T-helper 17 cell (primary cell): ENCODE data around the gene GJA4. TPM values are rescaled to one million over a fixed set of nuclear protein-coding genes. Genes with fewer than 3 reads are reported as not detected.

Source experiments
- ATAC-seq: fragments of 150-1000 bp; cut with Tn5 transposase; 2 replicates; pipeline ENCODE4 v1.10.0; 2021; ENCODE audit warnings: mild to moderate bottlenecking, moderate library complexity
- DNase-seq, 3 donors: peaks; one replicate each; pipeline versions ENCODE4 v3.0.0 to v3.0.0-alpha.2; 2020 to 2021
- H3K9me3 ChIP-seq: one replicate; pipeline ENCODE4 v1.7.0; 2013; ENCODE audit warnings: low read length, mild to moderate bottlenecking; ENCODE audit not compliant: control insufficient read depth, poor library complexity, severe bottlenecking
- H3K27ac Mint-ChIP-seq: one replicate; pipeline ENCODE4 v1.8.0; 2022; ENCODE audit warnings: mild to moderate bottlenecking, moderate library complexity, mixed read lengths
- H3K27me3 Mint-ChIP-seq: one replicate; pipeline ENCODE4 v1.8.0; 2022; ENCODE audit warnings: mixed read lengths
- H3K36me3 Mint-ChIP-seq: one replicate; pipeline ENCODE4 v1.8.0; 2022; ENCODE audit warnings: low read depth, mixed read lengths
- H3K4me1 Mint-ChIP-seq: one replicate; pipeline ENCODE4 v1.8.0; 2022; ENCODE audit warnings: mild to moderate bottlenecking, mixed read lengths
- H3K4me3 Mint-ChIP-seq: one replicate; pipeline ENCODE4 v1.8.0; 2022; ENCODE audit warnings: mild to moderate bottlenecking, moderate library complexity, mixed read lengths
- total RNA-seq, 4 donors: library from RNA in 2 of 4; stranded (reverse) in 2 of 4; gene quantifications; one replicate each; pipeline ENCODE4 v1.2.3 and lab custom pipeline; 2022 to 2026

The GJA4 gene
- total RNA-seq, 2 donors from 2014 or later, result 0.55 TPM; not detected in 1

GRCh38 chr1:34842952-34843371, 50.2 kb downstream of the GJA4 start:
- H3K9me3 ChIP-seq, result no peaks in the 10 kb centered on the region
- H3K27ac Mint-ChIP-seq, result no peak overlapping the region
- no peak for DNase-seq
- H3K27me3 Mint-ChIP-seq, result no peaks in the 10 kb centered on the region
- no peaks in the 10 kb centered on the region for H3K36me3 Mint-ChIP-seq
- H3K4me3 Mint-ChIP-seq, result no peak overlapping the region
- no peak for ATAC-seq
- peaks cover 18% of the 10 kb centered on the region for H3K4me1 Mint-ChIP-seq

- H3K36me3 Mint-ChIP-seq, result peaks cover 3% of the 10 kb centered on the region
- ATAC-seq, result no peak
- no peaks in the 10 kb centered on the region for H3K9me3 ChIP-seq
- H3K27ac Mint-ChIP-seq, result no peak overlapping the region
- no peak for DNase-seq
- no peaks in the 10 kb centered on the region for H3K27me3 Mint-ChIP-seq
- H3K4me1 Mint-ChIP-seq, result peaks cover 23% of the 10 kb centered on the region
- no peak overlapping the region for H3K4me3 Mint-ChIP-seq
Observed at GRCh38 chr1:34843392-34844251, 50.8 kb downstream of the GJA4 start.

GRCh38 chr1:34844252-34844634, 51.4 kb downstream of the GJA4 start:
- H3K27ac Mint-ChIP-seq, result no peak overlapping the region

More at GRCh38 chr1:34844252-34844634, 51.4 kb downstream of the GJA4 start:
- Mint-ChIP-seq H3K4me1 (peaks cover 26% of the 10 kb centered on the region), H3K36me3 (peaks cover 6% of the 10 kb centered on the region), H3K27me3 (no peaks in the 10 kb centered on the region), H3K4me3 (no peak overlapping the region)
- no peaks in the 10 kb centered on the region for H3K9me3 ChIP-seq
- DNase-seq (no peak), ATAC-seq (no peak)

Other genes with a start within 250 kb of the GJA4 start
- not detected for gene GJB5, start 38.0 kb upstream of the GJA4 start, total RNA-seq
- not detected for gene GJB4, start 33.3 kb upstream of the GJA4 start, total RNA-seq
- gene GJB3, start 11.8 kb upstream of the GJA4 start, total RNA-seq, result not detected
- gene SMIM12, start 66.8 kb downstream of the GJA4 start, total RNA-seq, result 10 to 100 TPM; 29.6 to 39.2 TPM
- gene DLGAP3, start 136.7 kb downstream of the GJA4 start, total RNA-seq, result under 1 TPM; 0.55 to 0.75 TPM
- gene TMEM35B, start 192.3 kb downstream of the GJA4 start, total RNA-seq, result 10 to 100 TPM; 10.6 to 14.4 TPM
- gene ZMYM6, start 238.9 kb downstream of the GJA4 start, total RNA-seq, result 10 to 100 TPM; 21.9 to 27.7 TPM